SK-N-SH treated with all-trans-retinoic acid at 6 μM for 48 hours (cell line): ENCODE results near the gene PRKCZ.

Source experiments
- BACH2 ChIP-seq: fragments of 250-450 bp; sonication (Bioruptor Pico); IDR thresholded peaks from 2 replicates; pipeline ENCODE4 v1.9.0; 2021; ENCODE audit warnings: mild to moderate bottlenecking, borderline replicate concordance
- GLIS3 ChIP-seq: fragments of 250-450 bp; sonication (Bioruptor Pico); IDR thresholded peaks from 2 replicates; pipeline ENCODE4 v1.5.0; 2020; ENCODE audit warnings: mild to moderate bottlenecking, moderate library complexity
- ISL1 ChIP-seq: fragments of 250-450 bp; sonication (Bioruptor Pico); IDR thresholded peaks from 2 replicates; pipeline ENCODE4 v2.1.2; 2022; ENCODE audit warnings: mild to moderate bottlenecking, moderate library complexity
- OSR1 ChIP-seq: fragments of 250-450 bp; sonication (Bioruptor Pico); IDR thresholded peaks from 2 replicates; pipeline ENCODE4 v1.8.0; 2022; ENCODE audit warnings: moderate library complexity, mild to moderate bottlenecking, inconsistent platforms
- PATZ1 ChIP-seq: fragments of 250-450 bp; sonication (Bioruptor Pico); IDR thresholded peaks from 2 replicates; pipeline ENCODE4 v1.8.0; 2020; ENCODE audit warnings: mild to moderate bottlenecking, moderate library complexity, borderline replicate concordance
- SNAI2 ChIP-seq: fragments of 250-450 bp; sonication (Bioruptor Pico); IDR thresholded peaks from 2 replicates; pipeline ENCODE4 v1.5.0; 2020; ENCODE audit warnings: mild to moderate bottlenecking, moderate library complexity
- ZFP3 ChIP-seq: fragments of 250-450 bp; sonication (Bioruptor Pico); IDR thresholded peaks from 2 replicates; pipeline ENCODE4 v1.5.0; 2020; ENCODE audit warnings: mild to moderate bottlenecking, moderate library complexity
- ZFP30 ChIP-seq: fragments of 450-650 bp; formaldehyde crosslinking; IDR thresholded peaks from 2 replicates; pipeline ENCODE4 v1.5.0; 2022; ENCODE audit warnings: mild to moderate bottlenecking, moderate library complexity
- ZNF565 ChIP-seq: fragments of 450-650 bp; formaldehyde crosslinking; conservative IDR thresholded peaks from 2 replicates; pipeline ENCODE4 v1.5.0; 2020; ENCODE audit warnings: low read depth, mild to moderate bottlenecking, moderate library complexity
- ZNF70 ChIP-seq: fragments of 450-650 bp; formaldehyde crosslinking; IDR thresholded peaks from 2 replicates; pipeline ENCODE4 v1.5.0; 2020; ENCODE audit warnings: mild to moderate bottlenecking, moderate library complexity
- TF ChIP-seq, protein P1 (sequence below): fragments of 250-450 bp; sonication (Bioruptor Pico); IDR thresholded peaks from 2 replicates; pipeline ENCODE4 v1.5.0; 2020; ENCODE audit warnings: mild to moderate bottlenecking, moderate library complexity

DNA sequence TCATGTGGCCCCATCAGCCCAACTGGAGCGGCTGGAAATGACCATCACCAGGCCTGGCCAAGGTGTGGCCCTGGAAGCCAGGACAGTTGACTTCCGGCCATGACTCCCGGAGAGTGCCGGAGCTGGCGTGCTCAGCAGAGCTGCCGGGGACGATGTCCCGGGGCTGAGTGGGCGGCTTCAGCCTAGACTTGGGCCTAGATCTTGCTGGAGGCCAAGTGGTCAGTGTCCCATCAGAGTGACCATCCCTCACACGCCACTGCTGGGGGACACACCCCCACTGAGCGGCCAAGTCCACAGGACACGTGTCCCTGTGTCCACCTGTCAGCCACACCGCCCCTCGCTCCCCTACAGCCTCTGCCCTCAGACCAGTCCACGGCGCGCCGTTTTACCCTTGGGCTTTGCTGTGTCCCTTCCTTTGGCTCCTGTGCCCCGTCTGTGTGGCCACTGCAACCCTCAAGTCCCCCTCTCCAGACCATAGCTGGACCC, 140.3 kb downstream of the PRKCZ start:
- TF ChIP-seq ZFP3 = no peak
- TF ChIP-seq PATZ1 (CRISPR knock-in tag) = no peak
- no peak for TF ChIP-seq SNAI2 (CRISPR knock-in tag)
- TF ChIP-seq BACH2 (CRISPR knock-in tag) = no peak
- no peak for TF ChIP-seq ZNF70 (CRISPR knock-in tag)
- TF ChIP-seq, protein P1, sequence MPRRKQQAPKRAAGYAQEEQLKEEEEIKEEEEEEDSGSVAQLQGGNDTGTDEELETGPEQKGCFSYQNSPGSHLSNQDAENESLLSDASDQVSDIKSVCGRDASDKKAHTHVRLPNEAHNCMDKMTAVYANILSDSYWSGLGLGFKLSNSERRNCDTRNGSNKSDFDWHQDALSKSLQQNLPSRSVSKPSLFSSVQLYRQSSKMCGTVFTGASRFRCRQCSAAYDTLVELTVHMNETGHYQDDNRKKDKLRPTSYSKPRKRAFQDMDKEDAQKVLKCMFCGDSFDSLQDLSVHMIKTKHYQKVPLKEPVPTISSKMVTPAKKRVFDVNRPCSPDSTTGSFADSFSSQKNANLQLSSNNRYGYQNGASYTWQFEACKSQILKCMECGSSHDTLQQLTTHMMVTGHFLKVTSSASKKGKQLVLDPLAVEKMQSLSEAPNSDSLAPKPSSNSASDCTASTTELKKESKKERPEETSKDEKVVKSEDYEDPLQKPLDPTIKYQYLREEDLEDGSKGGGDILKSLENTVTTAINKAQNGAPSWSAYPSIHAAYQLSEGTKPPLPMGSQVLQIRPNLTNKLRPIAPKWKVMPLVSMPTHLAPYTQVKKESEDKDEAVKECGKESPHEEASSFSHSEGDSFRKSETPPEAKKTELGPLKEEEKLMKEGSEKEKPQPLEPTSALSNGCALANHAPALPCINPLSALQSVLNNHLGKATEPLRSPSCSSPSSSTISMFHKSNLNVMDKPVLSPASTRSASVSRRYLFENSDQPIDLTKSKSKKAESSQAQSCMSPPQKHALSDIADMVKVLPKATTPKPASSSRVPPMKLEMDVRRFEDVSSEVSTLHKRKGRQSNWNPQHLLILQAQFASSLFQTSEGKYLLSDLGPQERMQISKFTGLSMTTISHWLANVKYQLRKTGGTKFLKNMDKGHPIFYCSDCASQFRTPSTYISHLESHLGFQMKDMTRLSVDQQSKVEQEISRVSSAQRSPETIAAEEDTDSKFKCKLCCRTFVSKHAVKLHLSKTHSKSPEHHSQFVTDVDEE (CRISPR knock-in tag) = no peak
- no peak for TF ChIP-seq OSR1 (CRISPR knock-in tag)
- no peak for TF ChIP-seq ZFP30 (CRISPR knock-in tag)
- TF ChIP-seq ISL1 = no peak
- TF ChIP-seq ZNF565 (CRISPR knock-in tag) = no peak
- TF ChIP-seq GLIS3 (CRISPR knock-in tag) = no peak
